Activated naive CD8-positive, alpha-beta T cell treated with anti-CD3 and anti-CD28 coated beads, Interleukin-2, amount 10 ng/mL, durations not matched to agents 7 days and 5 days (primary cell): ENCODE data around the gene MTHFSD. TPM values are rescaled to one million over a fixed set of nuclear protein-coding genes. Genes with fewer than 3 reads are reported as not detected.

ENCODE experiments used
- ATAC-seq: fragments of 150-1000 bp; cut with Tn5 transposase; one replicate; pipeline ENCODE4 v1.10.0; 2021; ENCODE audit warnings: low read depth, moderate library complexity
- POLR2A ChIA-PET: fragments of 350-600 bp; sonication (Branson Sonifier 250); formaldehyde crosslinking; loops from one replicate; lab custom pipeline; 2021; ENCODE audit warnings: antibody characterized with exemption; lab: Charles Lee
- DNase-seq: peaks from one replicate; pipeline ENCODE4 v3.0.0; 2021
- H3K27ac Mint-ChIP-seq: one replicate; pipeline ENCODE4 v1.8.0; 2022; ENCODE audit warnings: mild to moderate bottlenecking, mixed read lengths
- H3K27me3 Mint-ChIP-seq: one replicate; pipeline ENCODE4 v1.8.0; 2022; ENCODE audit warnings: mild to moderate bottlenecking, moderate library complexity, mixed read lengths
- H3K36me3 Mint-ChIP-seq: one replicate; pipeline ENCODE4 v1.8.0; 2021; ENCODE audit warnings: mild to moderate bottlenecking, mixed read lengths
- H3K4me1 Mint-ChIP-seq: one replicate; pipeline ENCODE4 v1.8.0; 2021; ENCODE audit warnings: mixed read lengths
- H3K4me3 Mint-ChIP-seq: one replicate; pipeline ENCODE4 v1.8.0; 2022; ENCODE audit warnings: mild to moderate bottlenecking, moderate library complexity, mixed read lengths
- H3K9me3 Mint-ChIP-seq: one replicate; pipeline ENCODE4 v1.8.0; 2021; ENCODE audit warnings: mixed read lengths
- total RNA-seq, 2 experiments: library from RNA; stranded (reverse); gene quantifications; one replicate each; pipeline ENCODE4 v1.2.3, GENCODE V29; 2021

MTHFSD gene
- total RNA-seq, 2 experiments from 2014 or later: 33.2 to 34.6 TPM

GRCh38 chr16:86578061-86578599 is 23.1 kb upstream of the MTHFSD start, which contains the start of gene FOXL1:
Gene FOXL1 (plus strand): TSS chr16:86578549. CDS start chr16:86578724, 175 bp downstream.
- ATAC-seq: no peak
- POLR2A ChIA-PET: no interaction called here
- H3K9me3 Mint-ChIP-seq: no peaks in the 10 kb centered on the region
- peaks cover 4% of the 10 kb centered on the region for H3K4me1 Mint-ChIP-seq
- peaks cover 69% of the 10 kb centered on the region for H3K27me3 Mint-ChIP-seq
- no peaks in the 10 kb centered on the region for H3K36me3 Mint-ChIP-seq
- DNase-seq: no peak
- H3K4me3 Mint-ChIP-seq: no peak within 1 kb of the TSS
- no peak within 1 kb of the TSS for H3K27ac Mint-ChIP-seq

DNA sequence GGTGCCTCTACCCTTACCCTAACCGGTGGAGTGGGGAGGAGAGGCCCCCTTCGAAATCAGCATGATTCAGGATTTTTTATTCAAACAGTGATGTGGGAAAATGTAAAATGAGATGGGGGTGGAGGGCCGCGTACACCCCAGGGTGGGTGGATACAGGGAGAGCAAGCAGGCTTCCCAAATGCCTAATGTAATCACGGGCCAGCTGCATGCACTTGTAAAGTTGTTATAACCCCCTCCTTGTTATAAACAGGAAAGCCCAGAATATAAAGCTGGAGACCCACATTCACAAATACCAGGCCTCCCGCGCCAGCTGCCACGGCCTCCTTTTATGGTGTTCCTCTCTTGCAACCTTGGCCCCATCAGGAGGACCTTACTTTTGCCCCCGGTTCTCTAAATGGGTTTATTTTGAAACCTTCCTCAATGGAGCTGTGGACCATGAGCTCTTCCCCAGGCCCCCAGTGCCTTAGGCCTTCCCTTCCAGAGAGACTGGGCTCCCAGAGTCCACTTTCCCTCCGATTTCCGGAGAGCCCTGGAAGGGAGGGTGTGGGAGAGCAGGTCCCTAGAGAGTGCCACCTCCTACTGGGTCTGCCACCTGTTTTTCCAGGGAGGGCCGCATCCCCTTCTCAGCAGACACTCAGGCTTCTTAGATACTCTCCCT is 22.4 kb upstream of the MTHFSD start:
- Mint-ChIP-seq H3K9me3 (no peaks in the 10 kb centered on the region), H3K36me3 (no peaks in the 10 kb centered on the region), H3K27ac (no peak overlapping the region), H3K27me3 (peaks cover 69% of the 10 kb centered on the region), H3K4me3 (no peak overlapping the region), H3K4me1 (peaks cover 4% of the 10 kb centered on the region)
- ATAC-seq (no peak), DNase-seq (no peak)
- POLR2A ChIA-PET: no interaction called here

DNA sequence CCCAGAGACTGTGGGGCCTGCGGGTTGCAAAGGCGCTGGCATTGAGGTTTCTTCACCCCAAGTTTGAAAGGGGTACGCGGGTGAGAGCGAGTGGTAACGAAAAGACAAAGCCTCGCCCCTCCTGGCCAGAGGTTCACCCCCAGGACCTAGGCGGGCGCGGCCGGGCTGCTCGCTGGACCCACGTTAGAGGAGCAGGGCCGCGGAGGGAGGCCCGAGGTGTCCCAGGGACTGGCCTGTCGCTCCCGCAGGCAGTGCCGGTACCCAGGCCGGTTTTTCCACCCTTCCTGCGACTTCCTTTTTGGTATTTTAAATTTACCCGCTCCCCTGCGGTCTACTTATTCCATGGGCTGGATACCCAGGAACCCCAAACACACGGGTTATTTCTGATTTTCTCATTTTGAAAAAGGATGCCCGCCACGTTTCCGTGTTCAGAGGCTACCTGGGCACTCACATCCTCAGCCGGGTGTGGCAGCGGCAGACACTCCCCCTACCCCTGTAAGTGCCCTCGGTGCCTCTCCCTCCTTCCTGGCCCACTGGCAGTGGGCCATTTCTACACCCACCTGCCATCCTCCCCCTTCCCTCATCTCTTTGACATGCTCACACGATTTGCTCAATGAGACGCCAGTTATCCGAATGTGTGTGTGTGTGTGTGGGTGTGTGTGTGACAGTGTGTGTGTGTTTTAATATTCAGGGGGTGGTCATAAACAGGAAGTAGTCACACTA is 21.7 kb upstream of the MTHFSD start:
- Mint-ChIP-seq H3K27me3 (peaks cover 68% of the 10 kb centered on the region), H3K36me3 (no peaks in the 10 kb centered on the region), H3K27ac (no peak overlapping the region), H3K9me3 (no peaks in the 10 kb centered on the region), H3K4me3 (peak overlapping the region; percentile 76), H3K4me1 (peaks cover 4% of the 10 kb centered on the region)
- DNase-seq (no peak), ATAC-seq (no peak)
- POLR2A ChIA-PET: no interaction called here

GRCh38 chr16:86575754-86576557 is 20.9 kb upstream of the MTHFSD start:
- Mint-ChIP-seq H3K36me3 (no peaks in the 10 kb centered on the region), H3K9me3 (no peaks in the 10 kb centered on the region), H3K27me3 (peaks cover 66% of the 10 kb centered on the region), H3K27ac (no peak overlapping the region), H3K4me1 (peaks cover 4% of the 10 kb centered on the region), H3K4me3 (peak overlapping the region; percentile 76)
- DNase-seq: peak; percentile 66
- peak; percentile 47 for ATAC-seq
- POLR2A ChIA-PET: no interaction called here

DNA sequence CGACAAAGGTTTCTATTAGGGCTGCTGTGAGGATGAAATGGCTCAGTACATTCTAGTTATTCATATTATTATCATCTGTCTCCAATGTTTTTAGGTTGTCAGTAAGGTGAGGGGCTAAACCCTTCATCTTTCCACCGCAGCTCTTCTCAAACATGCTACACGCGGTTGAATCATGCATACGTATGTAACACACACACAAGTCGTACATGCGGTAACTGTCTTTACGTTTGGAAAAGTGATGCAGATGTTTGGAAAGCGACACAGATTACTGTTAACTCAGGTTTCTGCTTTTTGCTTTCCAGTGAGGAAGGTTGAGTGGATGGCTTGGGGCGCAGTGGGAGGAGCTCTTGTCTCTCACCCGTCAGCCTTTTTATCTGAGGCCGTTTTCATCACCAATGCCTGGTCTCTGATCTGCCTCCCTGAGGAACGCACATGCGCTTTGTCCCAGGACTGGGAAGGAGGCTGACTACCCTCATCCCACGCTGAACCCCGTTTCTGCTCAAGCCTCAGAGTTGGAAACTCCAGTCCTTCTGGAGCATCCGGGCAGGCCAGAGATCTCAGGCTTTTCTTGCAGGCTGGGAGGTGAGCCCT is 20.2 kb upstream of the MTHFSD start:
- Mint-ChIP-seq H3K9me3 (no peaks in the 10 kb centered on the region), H3K27ac (no peak overlapping the region), H3K4me1 (peaks cover 4% of the 10 kb centered on the region), H3K27me3 (peaks cover 66% of the 10 kb centered on the region), H3K36me3 (no peaks in the 10 kb centered on the region), H3K4me3 (no peak overlapping the region)
- DNase-seq (no peak), ATAC-seq (no peak)
- POLR2A ChIA-PET: no interaction called here

- DNase-seq: no peak
- H3K36me3 Mint-ChIP-seq: no peaks in the 10 kb centered on the region
- no peak overlapping the region for H3K27ac Mint-ChIP-seq
- H3K9me3 Mint-ChIP-seq: no peaks in the 10 kb centered on the region
- no peak for ATAC-seq
- peaks cover 4% of the 10 kb centered on the region for H3K4me1 Mint-ChIP-seq
- POLR2A ChIA-PET: no interaction called here
- H3K27me3 Mint-ChIP-seq: peaks cover 66% of the 10 kb centered on the region
- no peak overlapping the region for H3K4me3 Mint-ChIP-seq
Observed at GRCh38 chr16:86574646-86575045, 19.6 kb upstream of the MTHFSD start.

- ATAC-seq: no peak
- Mint-ChIP-seq H3K27ac (no peak overlapping the region), H3K9me3 (no peaks in the 10 kb centered on the region), H3K4me1 (peaks cover 4% of the 10 kb centered on the region), H3K36me3 (no peaks in the 10 kb centered on the region), H3K27me3 (peaks cover 70% of the 10 kb centered on the region), H3K4me3 (no peak overlapping the region)
- POLR2A ChIA-PET: no interaction called here
- DNase-seq: no peak
Observed at GRCh38 chr16:86573646-86574508, 18.8 kb upstream of the MTHFSD start.

GRCh38 chr16:86573215-86573614 is 18.2 kb upstream of the MTHFSD start:
- ATAC-seq (no peak), DNase-seq (no peak)
- POLR2A ChIA-PET: no interaction called here
- H3K9me3 Mint-ChIP-seq: no peaks in the 10 kb centered on the region
- H3K36me3 Mint-ChIP-seq: no peaks in the 10 kb centered on the region
- peaks cover 69% of the 10 kb centered on the region for H3K27me3 Mint-ChIP-seq
- no peak overlapping the region for H3K4me3 Mint-ChIP-seq
- no peak overlapping the region for H3K27ac Mint-ChIP-seq
- H3K4me1 Mint-ChIP-seq: peaks cover 4% of the 10 kb centered on the region

DNA sequence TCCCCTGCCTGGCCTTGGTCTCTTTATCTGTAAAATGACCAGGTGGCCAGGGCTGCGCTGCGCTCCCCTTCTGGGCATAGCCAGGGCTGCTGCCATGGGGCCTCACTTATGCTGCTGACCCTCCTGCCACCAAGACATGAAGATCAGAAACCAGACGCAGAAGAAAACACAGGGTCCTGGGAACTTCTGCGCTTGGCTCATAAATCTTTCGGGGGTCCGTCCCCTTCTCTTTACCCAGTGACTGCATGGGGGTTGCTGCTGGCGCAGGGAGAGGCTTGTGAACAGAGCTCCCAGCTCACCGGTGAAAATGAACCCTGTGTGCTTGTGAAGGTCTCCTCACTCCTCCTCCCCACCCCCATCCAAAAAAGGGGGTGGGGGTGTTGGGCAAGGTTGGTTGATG is 17.6 kb upstream of the MTHFSD start:
- Mint-ChIP-seq H3K9me3 (no peaks in the 10 kb centered on the region), H3K36me3 (no peaks in the 10 kb centered on the region), H3K27me3 (peaks cover 64% of the 10 kb centered on the region), H3K4me3 (no peak overlapping the region), H3K27ac (no peak overlapping the region), H3K4me1 (peaks cover 4% of the 10 kb centered on the region)
- no peak for DNase-seq
- POLR2A ChIA-PET: no interaction called here
- ATAC-seq: no peak

DNA sequence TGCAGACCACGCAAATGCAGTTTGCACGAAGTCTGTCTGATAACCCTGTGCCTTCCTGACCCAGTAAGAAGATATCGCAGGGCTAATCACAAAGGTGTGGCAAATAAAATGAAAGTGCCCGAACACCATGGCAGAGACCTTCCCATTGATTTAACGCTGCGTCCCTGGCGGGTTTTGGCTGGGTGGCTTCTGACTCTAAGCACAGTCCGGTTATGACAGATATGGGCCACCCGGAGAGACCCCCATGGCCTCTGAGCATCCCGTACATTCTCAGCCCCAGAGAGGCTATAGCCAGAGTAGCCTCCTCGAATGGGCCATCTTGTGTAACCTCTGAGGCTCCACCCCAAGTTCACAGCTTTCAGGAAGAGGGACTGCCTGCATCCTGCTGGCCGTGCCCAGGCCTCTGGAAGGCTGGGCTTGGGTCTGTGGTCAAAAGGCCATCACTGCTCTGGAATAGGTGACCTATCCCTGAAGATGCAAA is 17.0 kb upstream of the MTHFSD start:
- peaks cover 64% of the 10 kb centered on the region for H3K27me3 Mint-ChIP-seq
- peaks cover 4% of the 10 kb centered on the region for H3K4me1 Mint-ChIP-seq
- H3K9me3 Mint-ChIP-seq: no peaks in the 10 kb centered on the region
- H3K36me3 Mint-ChIP-seq: no peaks in the 10 kb centered on the region
- H3K4me3 Mint-ChIP-seq: no peak overlapping the region
- H3K27ac Mint-ChIP-seq: no peak overlapping the region
- no peak for ATAC-seq
- POLR2A ChIA-PET: no interaction called here
- DNase-seq: no peak

- peaks cover 4% of the 10 kb centered on the region for H3K4me1 Mint-ChIP-seq
Observed at GRCh38 chr16:86571530-86571915, 16.5 kb upstream of the MTHFSD start.

More at GRCh38 chr16:86571530-86571915, 16.5 kb upstream of the MTHFSD start:
- Mint-ChIP-seq H3K36me3 (no peaks in the 10 kb centered on the region), H3K4me3 (no peak overlapping the region), H3K27ac (no peak overlapping the region), H3K9me3 (no peaks in the 10 kb centered on the region), H3K27me3 (peaks cover 61% of the 10 kb centered on the region)
- POLR2A ChIA-PET: no interaction called here
- ATAC-seq: no peak
- no peak for DNase-seq
